ENCODE data around the gene RNF112. TPM values are rescaled to one million over a fixed set of nuclear protein-coding genes. Genes with fewer than 3 reads are reported as not detected.

RNF112 gene
- total RNA-seq (1 to 10 TPM; 1.3 to 2.2 TPM), polyA plus RNA-seq (under 1 TPM in 1 of 3 donors, not detected in 2; 0.22 TPM), total RNA-seq (0 to 0.60 (median 0.27) reads per million in 6 experiments)

GRCh38 chr17:19410875-19411620 lies at the start of gene RNF112:
RNF112 (plus strand) TSS chr17:19411232; CDS start chr17:19411409, 177 bp downstream.
- ATAC-seq (no peak), DNase-seq (no peak)
- Mint-ChIP-seq H3K36me3 (no peaks in the 10 kb centered on the region), H3K27ac (peak within 1 kb of the TSS in 1 of 10 donors; percentile 56), H3K9me3 (no peaks in the 10 kb centered on the region), H3K4me1 (peaks cover 0 to 1% (median 0%) of the 10 kb centered on the region in 4 donors), H3K4me3 (no peak within 1 kb of the TSS), H3K27me3 (peaks cover 0 to 27% (median 0%) of the 10 kb centered on the region in 5 donors)
- POLR2A ChIA-PET: no interaction called here

DNA sequence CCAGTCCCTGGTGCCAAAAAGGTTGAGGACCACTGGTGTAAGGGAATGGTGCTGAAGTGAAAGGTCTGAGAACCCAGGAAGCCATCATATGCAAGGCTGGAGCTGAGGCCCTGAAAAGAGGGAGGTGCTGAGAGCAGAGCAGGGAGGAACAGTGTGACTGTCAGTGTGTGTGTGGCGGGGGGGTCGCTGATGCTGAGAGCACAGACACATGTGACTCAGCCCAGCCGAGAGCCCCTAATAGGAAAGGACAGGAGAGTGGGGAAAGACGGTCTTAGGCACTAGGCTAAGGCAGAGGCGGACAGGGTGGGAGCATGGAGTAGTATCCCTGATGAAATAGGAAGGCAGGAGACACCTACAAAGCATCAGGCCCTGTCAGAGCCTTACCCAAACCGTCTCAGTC lies 49.7 kb upstream of the RNF112 start:
- H3K4me1 Mint-ChIP-seq: peaks cover 3 to 15% (median 7%) of the 10 kb centered on the region in 4 donors
- ATAC-seq (no peak), DNase-seq (peak in 1 of 10 donors; percentile 45)
- POLR2A ChIA-PET: interaction anchor here (2.7 kb wide), 1 partner anchor 16 kb away, joined by 42 read pairs; the partner anchor contains the start of gene MAPK7
- H3K9me3 Mint-ChIP-seq: peaks cover 0 to 2% (median 0%) of the 10 kb centered on the region in 9 donors
- peak overlapping the region in 9 of 10 donors; percentile 23 to 82 (median 71) for H3K4me3 Mint-ChIP-seq
- peaks cover 15 to 55% (median 27%) of the 10 kb centered on the region in 5 donors for H3K27me3 Mint-ChIP-seq
- peaks cover 0 to 2% (median 0%) of the 10 kb centered on the region in 3 donors for H3K36me3 Mint-ChIP-seq
- H3K27ac Mint-ChIP-seq: peak overlapping the region in 6 of 10 donors; percentile 31 to 84 (median 77)

GRCh38 chr17:19361944-19362276 lies 49.1 kb upstream of the RNF112 start:
- H3K27ac Mint-ChIP-seq: peak overlapping the region in 7 of 10 donors; percentile 50 to 91 (median 82)
- peak overlapping the region; percentile 72 to 97 (median 84) for H3K4me3 Mint-ChIP-seq
- ATAC-seq (no peak), DNase-seq (no peak)
- peaks cover 0 to 2% (median 0%) of the 10 kb centered on the region in 3 donors for H3K36me3 Mint-ChIP-seq
- H3K9me3 Mint-ChIP-seq: peaks cover 0 to 2% (median 0%) of the 10 kb centered on the region in 9 donors
- H3K4me1 Mint-ChIP-seq: peaks cover 3 to 15% (median 7%) of the 10 kb centered on the region in 4 donors
- H3K27me3 Mint-ChIP-seq: peaks cover 12 to 49% (median 23%) of the 10 kb centered on the region in 5 donors
- POLR2A ChIA-PET: interaction anchor here (2.7 kb wide), 1 partner anchor 16 kb away, joined by 42 read pairs; the partner anchor contains the start of gene MAPK7

DNA sequence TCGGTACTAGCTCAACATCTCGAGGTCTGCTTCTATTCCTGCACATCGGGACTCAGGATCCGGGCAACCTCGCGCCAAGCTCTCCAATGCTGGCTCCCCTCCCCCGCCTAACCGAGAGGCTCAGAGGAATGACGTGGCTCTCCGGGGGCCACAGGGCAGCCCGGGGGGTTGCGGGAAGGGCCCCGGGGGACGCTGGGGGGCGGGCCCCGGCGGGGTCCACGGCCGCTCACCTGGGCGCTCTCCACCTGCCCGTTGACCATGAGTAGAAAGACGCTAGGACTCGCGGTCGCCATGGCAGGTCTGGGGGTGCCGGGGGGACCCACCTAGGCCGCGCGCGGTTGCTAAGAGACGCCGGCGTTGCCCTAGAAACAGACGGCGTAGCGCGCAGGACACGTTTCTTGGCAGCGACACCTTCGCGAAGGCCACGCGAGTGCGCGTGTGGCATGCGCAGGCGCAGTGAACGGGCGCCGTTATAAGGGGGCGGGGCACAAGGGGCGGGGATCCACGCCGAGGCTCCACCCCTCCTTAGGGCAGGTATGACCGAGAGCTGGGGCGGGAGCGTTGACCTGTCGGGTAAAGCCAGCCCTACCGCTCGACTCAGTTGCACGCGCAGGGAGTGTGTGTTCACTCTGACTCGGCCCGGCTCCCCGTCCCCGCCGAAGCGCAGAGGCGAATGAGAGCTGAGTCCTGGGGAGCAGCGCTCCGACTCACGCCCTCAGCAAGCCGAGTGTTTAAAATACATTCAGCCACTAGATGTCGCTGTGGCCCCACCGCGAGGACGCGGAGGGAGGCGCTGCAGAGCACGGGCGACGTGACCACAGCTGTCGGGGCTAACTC lies 48.5 kb upstream of the RNF112 start, which contains the start of gene B9D1:
Gene B9D1 (minus strand): TSS at position 447 of the 837 bp plus-strand sequence. CDS start 154 bp downstream, at position 293.
- Mint-ChIP-seq H3K36me3 (no peaks in the 10 kb centered on the region), H3K27me3 (peaks cover 10 to 46% (median 18%) of the 10 kb centered on the region in 5 donors), H3K4me1 (peaks cover 3 to 17% (median 7%) of the 10 kb centered on the region in 4 donors), H3K27ac (peak within 1 kb of the TSS; percentile 25 to 94 (median 88)), H3K9me3 (peaks cover 0 to 2% (median 0%) of the 10 kb centered on the region in 9 donors), H3K4me3 (peak within 1 kb of the TSS; percentile 81 to 97 (median 92))
- ATAC-seq (peak; percentile 85 to 88), DNase-seq (peak; percentile 89 to 99 (median 93))
- POLR2A ChIA-PET: interaction anchor here (0.6 to 2.7 kb wide), 8 partner anchors 8 to 437 kb away, joined by 3 to 42 read pairs (median 6); partner anchors contain the start of genes ALDH3A2 and MAPK7

DNA sequence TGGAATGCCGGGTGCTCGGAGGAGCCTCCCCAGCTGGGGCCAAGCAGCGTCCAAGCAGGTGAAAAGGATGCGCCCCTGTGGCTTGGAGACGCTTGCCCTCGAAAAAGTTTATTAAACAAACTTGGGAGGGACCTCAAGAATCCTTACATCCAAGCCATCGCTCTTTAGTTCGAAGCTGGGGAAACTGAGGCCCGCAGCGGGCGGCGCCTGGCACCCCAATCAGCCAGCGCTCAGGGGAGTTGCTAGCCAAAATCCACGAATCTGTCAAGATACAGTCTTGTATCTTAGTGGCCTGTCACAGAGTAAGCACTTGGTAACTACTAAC lies 48.0 kb upstream of the RNF112 start:
- Mint-ChIP-seq H3K9me3 (peaks cover 0 to 2% (median 0%) of the 10 kb centered on the region in 9 donors), H3K4me1 (peaks cover 3 to 17% (median 7%) of the 10 kb centered on the region in 4 donors), H3K36me3 (no peaks in the 10 kb centered on the region), H3K4me3 (peak overlapping the region; percentile 81 to 97 (median 92)), H3K27ac (peak overlapping the region in 6 of 10 donors; percentile 15 to 92 (median 82)), H3K27me3 (peaks cover 10 to 45% (median 16%) of the 10 kb centered on the region in 5 donors)
- POLR2A ChIA-PET: interaction anchor here (0.6 to 2.7 kb wide), 8 partner anchors 8 to 438 kb away, joined by 3 to 42 read pairs (median 6); partner anchors contain the start of genes ALDH3A2 and MAPK7
- no peak for ATAC-seq
- DNase-seq: no peak

- H3K27me3 Mint-ChIP-seq: peaks cover 10 to 40% (median 14%) of the 10 kb centered on the region in 5 donors
- DNase-seq: no peak
- no peak for ATAC-seq
- peak overlapping the region in 4 of 10 donors; percentile 22 to 93 (median 46) for H3K4me3 Mint-ChIP-seq
- peaks cover 3 to 17% (median 7%) of the 10 kb centered on the region in 4 donors for H3K4me1 Mint-ChIP-seq
- POLR2A ChIA-PET: interaction anchor here (0.6 to 2.7 kb wide), 5 partner anchors 14 to 401 kb away, joined by 3 to 42 read pairs (median 8); partner anchors contain the start of genes ALDH3A2 and MAPK7
- no peaks in the 10 kb centered on the region for H3K36me3 Mint-ChIP-seq
- H3K27ac Mint-ChIP-seq: peak overlapping the region in 2 of 10 donors; percentile 37 to 92
- peaks cover 0 to 2% (median 0%) of the 10 kb centered on the region in 9 donors for H3K9me3 Mint-ChIP-seq
These were observed 47.5 kb upstream of the RNF112 start for GRCh38 chr17:19363460-19364035.

DNA sequence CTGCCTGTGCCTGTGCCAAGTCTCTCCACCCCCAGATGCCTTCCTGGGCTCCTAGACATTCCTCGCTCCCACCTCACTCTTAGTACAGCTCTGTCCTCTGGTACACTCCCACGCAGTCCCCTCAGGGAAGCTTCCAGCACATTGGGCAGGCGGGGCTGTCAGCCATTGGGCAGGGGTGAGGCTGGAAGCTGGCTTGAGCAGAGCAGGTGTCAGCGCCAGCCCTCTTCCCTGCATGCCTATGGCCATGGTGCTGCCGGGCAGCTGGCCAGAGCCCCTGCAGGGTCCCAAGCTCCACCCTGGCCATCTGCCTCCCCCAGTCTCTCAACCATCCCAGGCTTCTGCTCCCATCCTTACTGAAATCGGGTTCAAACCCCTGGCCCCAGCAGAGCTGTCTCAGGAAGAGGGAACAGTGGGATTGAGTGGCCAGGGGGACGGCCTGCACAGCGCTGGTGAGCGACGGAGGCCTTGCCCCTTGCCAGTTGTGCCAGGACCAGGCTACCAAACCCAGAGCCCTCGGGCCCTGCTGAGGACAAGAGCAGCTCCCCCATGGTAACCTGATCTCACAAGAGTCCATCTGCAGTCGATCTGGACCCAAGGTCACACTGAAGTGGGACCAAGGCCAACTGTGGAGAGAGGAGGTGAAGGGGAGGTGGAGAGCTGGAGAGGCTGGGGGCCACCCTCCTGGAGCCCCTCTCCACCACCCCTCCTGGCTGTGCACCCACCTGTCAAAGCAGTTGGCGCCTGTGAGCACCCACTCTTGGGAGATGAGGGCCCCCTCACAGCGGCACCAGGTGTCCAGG lies 46.1 kb upstream of the RNF112 start:
- Mint-ChIP-seq H3K36me3 (no peaks in the 10 kb centered on the region), H3K27ac (no peak overlapping the region), H3K4me1 (peaks cover 7 to 30% (median 18%) of the 10 kb centered on the region in 4 donors), H3K27me3 (peaks cover 6 to 27% (median 7%) of the 10 kb centered on the region in 5 donors), H3K9me3 (peaks cover 0 to 2% (median 0%) of the 10 kb centered on the region in 9 donors), H3K4me3 (no peak overlapping the region)
- ATAC-seq: no peak
- POLR2A ChIA-PET: interaction anchor here (0.7 to 2.2 kb wide), 4 partner anchors 10 to 82 kb away, joined by 3 to 14 read pairs (median 4); partner anchors contain the start of gene MAPK7
- peak in 1 of 10 donors; percentile 45 for DNase-seq

GRCh38 chr17:19365499-19365817 lies 45.6 kb upstream of the RNF112 start:
- Mint-ChIP-seq H3K27ac (no peak overlapping the region), H3K36me3 (no peaks in the 10 kb centered on the region)
- POLR2A ChIA-PET: interaction anchor here (0.7 to 2.2 kb wide), 4 partner anchors 10 to 82 kb away, joined by 3 to 14 read pairs (median 4); partner anchors contain the start of gene MAPK7

GRCh38 chr17:19365833-19366636 lies 45.0 kb upstream of the RNF112 start:
- Mint-ChIP-seq H3K4me3 (no peak overlapping the region), H3K27me3 (peaks cover 0 to 17% (median 6%) of the 10 kb centered on the region in 5 donors), H3K36me3 (no peaks in the 10 kb centered on the region), H3K9me3 (peaks cover 0 to 2% (median 0%) of the 10 kb centered on the region in 9 donors), H3K27ac (peak overlapping the region in 1 of 10 donors; percentile 38), H3K4me1 (peaks cover 12 to 42% (median 29%) of the 10 kb centered on the region in 4 donors)
- peak in 1 of 10 donors; percentile 45 for DNase-seq
- POLR2A ChIA-PET: interaction anchor here (0.7 to 2.2 kb wide), 4 partner anchors 9 to 81 kb away, joined by 3 to 14 read pairs (median 4); partner anchors contain the start of gene MAPK7
- ATAC-seq: no peak

More at GRCh38 chr17:19365499-19365817, 45.6 kb upstream of the RNF112 start:
- H3K9me3 Mint-ChIP-seq: peaks cover 0 to 2% (median 0%) of the 10 kb centered on the region in 9 donors
- DNase-seq (no peak), ATAC-seq (no peak)
- H3K4me3 Mint-ChIP-seq: no peak overlapping the region
- peaks cover 4 to 21% (median 6%) of the 10 kb centered on the region in 5 donors for H3K27me3 Mint-ChIP-seq
- peaks cover 11 to 36% (median 24%) of the 10 kb centered on the region in 4 donors for H3K4me1 Mint-ChIP-seq

DNA sequence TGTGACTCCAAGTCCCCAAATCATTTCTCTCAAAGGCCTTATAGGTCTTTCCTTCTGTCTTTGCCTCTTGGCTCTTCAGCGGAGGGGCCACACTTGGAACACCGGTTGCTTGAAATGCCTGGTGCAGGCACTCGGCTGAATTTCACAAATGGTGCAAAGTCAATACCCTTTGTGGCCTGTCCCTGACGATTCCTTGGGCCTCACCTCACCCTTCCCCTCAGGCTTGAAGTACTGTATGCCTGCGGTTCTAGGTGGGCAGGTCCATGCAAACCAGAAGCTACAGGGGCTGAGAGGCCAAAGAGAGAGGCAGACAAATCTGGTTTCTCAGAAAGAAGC lies 44.4 kb upstream of the RNF112 start:
- no peaks in the 10 kb centered on the region for H3K36me3 Mint-ChIP-seq
- POLR2A ChIA-PET: no interaction called here
- H3K27me3 Mint-ChIP-seq: peaks cover 0 to 11% (median 3%) of the 10 kb centered on the region in 5 donors
- H3K27ac Mint-ChIP-seq: peak overlapping the region in 1 of 10 donors; percentile 22
- H3K4me1 Mint-ChIP-seq: peaks cover 11 to 46% (median 32%) of the 10 kb centered on the region in 4 donors
- peak in 1 of 10 donors; percentile 18 for DNase-seq
- H3K9me3 Mint-ChIP-seq: peaks cover 0 to 2% (median 0%) of the 10 kb centered on the region in 9 donors
- ATAC-seq: no peak
- no peak overlapping the region for H3K4me3 Mint-ChIP-seq

Measured in naive thymus-derived CD8-positive, alpha-beta T cell (primary cell).